D721Med (cell line): ENCODE data around the gene GALC.
A peak's percentile ranks its signal among the peaks of the same experiment; 100 is the strongest.

Experiments used
- DNase-seq: peaks from one replicate; pipeline ENCODE4 v3.0.0; 2011; ENCODE audit warnings: low spot score; ENCODE audit not compliant: insufficient read length
- FAIRE-seq: peaks from 2 replicates; lab custom pipeline; 2011; peaks lifted over from hg19 to GRCh38; lab: Jason Lieb, UNC
- CTCF ChIP-seq: IDR thresholded peaks from 2 replicates; pipeline ENCODE4 v1.5.1; 2012; ENCODE audit warnings: mild to moderate bottlenecking, control low read depth; ENCODE audit not compliant: insufficient read depth; ENCODE audit errors: missing control alignments

Gene GALC

GRCh38 chr14:87888136-87888999, 104.6 kb downstream of the GALC start:
- no peak for DNase-seq
- no peak for FAIRE-seq
- TF ChIP-seq CTCF = peak; percentile 37

GRCh38 chr14:87883750-87884149, 109.2 kb downstream of the GALC start:
- no peak for FAIRE-seq
- no peak for TF ChIP-seq CTCF

More at GRCh38 chr14:87883750-87884149, 109.2 kb downstream of the GALC start:
- no peak for DNase-seq
